GM19324 (cell line): ENCODE measurements around the gene ELK4.

Source experiments
- ATAC-seq: cut with Tn5 transposase; IDR thresholded peaks from one replicate; pipeline ENCODE4 v1.9.1; 2021; ENCODE audit warnings: mild to moderate bottlenecking, moderate library complexity; ENCODE audit not compliant: unreplicated experiment, low FRiP score

ELK4 gene

GRCh38 chr1:205631768-205632668, at the start of gene ELK4:
ELK4 (minus strand) TSS chr1:205632011; CDS start chr1:205623882, 8,129 bp downstream.
- peak; percentile 83 for ATAC-seq

GRCh38 chr1:205681364-205681763, 49.6 kb upstream of the ELK4 start:
- no peak for ATAC-seq

GRCh38 chr1:205680073-205680851, 48.5 kb upstream of the ELK4 start, which contains the start of gene SLC45A3:
SLC45A3 (minus strand) TSS chr1:205680509; CDS start chr1:205664656, 15,853 bp downstream.
- no peak for ATAC-seq

GRCh38 chr1:205678286-205679111, 46.7 kb upstream of the ELK4 start:
- no peak for ATAC-seq

GRCh38 chr1:205677167-205677566, 45.4 kb upstream of the ELK4 start:
- no peak for ATAC-seq

- ATAC-seq, result no peak
Measured at GRCh38 chr1:205676597-205676996, 44.8 kb upstream of the ELK4 start.

GRCh38 chr1:205676002-205676401, 44.2 kb upstream of the ELK4 start:
- ATAC-seq, result no peak

GRCh38 chr1:205675247-205675646, 43.4 kb upstream of the ELK4 start:
- ATAC-seq, result no peak

GRCh38 chr1:205672970-205673369, 41.2 kb upstream of the ELK4 start:
- ATAC-seq, result no peak

- no peak for ATAC-seq
Measured at GRCh38 chr1:205672395-205672889, 40.6 kb upstream of the ELK4 start.

GRCh38 chr1:205670611-205671430, 39.0 kb upstream of the ELK4 start:
- no peak for ATAC-seq

GRCh38 chr1:205670150-205670446, 38.3 kb upstream of the ELK4 start:
- ATAC-seq, result no peak

GRCh38 chr1:205669341-205670149, 37.7 kb upstream of the ELK4 start:
- ATAC-seq, result peak; percentile 38

- peak; percentile 29 for ATAC-seq
Measured at GRCh38 chr1:205668951-205669340, 37.1 kb upstream of the ELK4 start.

GRCh38 chr1:205667909-205668643, 36.3 kb upstream of the ELK4 start:
- no peak for ATAC-seq

- ATAC-seq, result no peak
Measured at GRCh38 chr1:205666372-205667166, 34.8 kb upstream of the ELK4 start.
